PFSK-1 (cell line): ENCODE results near the gene VARS2.

Experiments used
- POLR2AphosphoS5 ChIP-seq: IDR thresholded peaks from 2 replicates; pipeline ENCODE4 v1.6.1; 2012; ENCODE audit warnings: low read depth, mild to moderate bottlenecking, control low read depth, low read length, moderate library complexity
- TF ChIP-seq, protein P1 (sequence below), 2 experiments: IDR thresholded peaks; 2 replicates each; pipeline versions ENCODE4 v1.6.1 to v1.8.0; 2011 to 2012; ENCODE audit warnings: low read depth in 2 of 2, low read length in 2 of 2, control low read depth in 1 of 2, inconsistent platforms in 1 of 2, mild to moderate bottlenecking in 1 of 2, moderate library complexity in 1 of 2; ENCODE audit not compliant: insufficient read depth in 1 of 2

DNA sequence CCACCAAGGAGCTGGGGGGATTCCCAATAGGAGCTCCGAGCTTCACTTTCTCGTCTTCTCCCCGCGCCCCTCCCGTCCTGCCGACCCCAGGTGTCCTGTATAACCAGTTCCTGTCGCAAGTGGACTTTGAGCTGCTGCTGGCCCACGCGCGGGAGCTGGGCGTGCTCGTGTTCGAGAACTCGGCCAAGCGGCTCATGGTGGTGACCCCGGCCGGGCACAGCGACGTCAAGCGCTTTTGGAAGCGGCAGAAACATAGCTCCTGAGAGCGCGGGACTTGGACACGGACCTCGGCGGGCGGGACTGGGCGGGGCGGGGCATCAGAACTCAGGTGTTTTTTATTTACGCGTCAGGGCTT lies 340 bp upstream of the VARS2 start:
- TF ChIP-seq, protein P1, sequence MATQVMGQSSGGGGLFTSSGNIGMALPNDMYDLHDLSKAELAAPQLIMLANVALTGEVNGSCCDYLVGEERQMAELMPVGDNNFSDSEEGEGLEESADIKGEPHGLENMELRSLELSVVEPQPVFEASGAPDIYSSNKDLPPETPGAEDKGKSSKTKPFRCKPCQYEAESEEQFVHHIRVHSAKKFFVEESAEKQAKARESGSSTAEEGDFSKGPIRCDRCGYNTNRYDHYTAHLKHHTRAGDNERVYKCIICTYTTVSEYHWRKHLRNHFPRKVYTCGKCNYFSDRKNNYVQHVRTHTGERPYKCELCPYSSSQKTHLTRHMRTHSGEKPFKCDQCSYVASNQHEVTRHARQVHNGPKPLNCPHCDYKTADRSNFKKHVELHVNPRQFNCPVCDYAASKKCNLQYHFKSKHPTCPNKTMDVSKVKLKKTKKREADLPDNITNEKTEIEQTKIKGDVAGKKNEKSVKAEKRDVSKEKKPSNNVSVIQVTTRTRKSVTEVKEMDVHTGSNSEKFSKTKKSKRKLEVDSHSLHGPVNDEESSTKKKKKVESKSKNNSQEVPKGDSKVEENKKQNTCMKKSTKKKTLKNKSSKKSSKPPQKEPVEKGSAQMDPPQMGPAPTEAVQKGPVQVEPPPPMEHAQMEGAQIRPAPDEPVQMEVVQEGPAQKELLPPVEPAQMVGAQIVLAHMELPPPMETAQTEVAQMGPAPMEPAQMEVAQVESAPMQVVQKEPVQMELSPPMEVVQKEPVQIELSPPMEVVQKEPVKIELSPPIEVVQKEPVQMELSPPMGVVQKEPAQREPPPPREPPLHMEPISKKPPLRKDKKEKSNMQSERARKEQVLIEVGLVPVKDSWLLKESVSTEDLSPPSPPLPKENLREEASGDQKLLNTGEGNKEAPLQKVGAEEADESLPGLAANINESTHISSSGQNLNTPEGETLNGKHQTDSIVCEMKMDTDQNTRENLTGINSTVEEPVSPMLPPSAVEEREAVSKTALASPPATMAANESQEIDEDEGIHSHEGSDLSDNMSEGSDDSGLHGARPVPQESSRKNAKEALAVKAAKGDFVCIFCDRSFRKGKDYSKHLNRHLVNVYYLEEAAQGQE (IDR thresholded peaks at IDR 0.05; ENCODE audit: insufficient read depth in 1 of 2, low read depth in 2 of 2, low read length in 2 of 2) = no peak
- no peak for TF ChIP-seq POLR2AphosphoS5
